Esophagus (tissue), 2 donors: Measurements from ENCODE around the gene RAMACL. TPM values are rescaled to one million over a fixed set of nuclear protein-coding genes. Genes with fewer than 3 reads are reported as not detected.
"Not testable (repeated sequence)": the region's sequence is repeated elsewhere in the genome, so short reads cannot be mapped to it uniquely, and the experiment has no call there.

ENCODE experiments used
- H3K27ac ChIP-seq, 2 donors: one replicate each; pipeline ENCODE4 v1.5.1; 2013; ENCODE audit warnings: low read depth in 2 of 2, mild to moderate bottlenecking in 2 of 2, inconsistent platforms in 1 of 2, low read length in 1 of 2, moderate library complexity in 1 of 2
- H3K27me3 ChIP-seq, 2 donors: one replicate each; pipeline ENCODE4 v1.6.1; 2013; ENCODE audit warnings: low read length in 2 of 2, control low read depth in 1 of 2, mild to moderate bottlenecking in 1 of 2; ENCODE audit not compliant: insufficient read depth in 2 of 2, control insufficient read depth in 1 of 2
- H3K36me3 ChIP-seq, 2 donors: one replicate each; pipeline ENCODE4 v1.6.1; 2013; ENCODE audit warnings: low read length in 1 of 2; ENCODE audit not compliant: control insufficient read depth in 2 of 2, insufficient read depth in 2 of 2
- H3K4me1 ChIP-seq, 2 donors: one replicate each; pipeline ENCODE4 v1.6.1; 2013; ENCODE audit warnings: low read length in 1 of 2; ENCODE audit not compliant: control insufficient read depth in 2 of 2, insufficient read depth in 2 of 2
- H3K4me3 ChIP-seq, 2 donors: one replicate each; pipeline ENCODE4 v1.5.1; 2013; ENCODE audit warnings: low read length in 2 of 2, mild to moderate bottlenecking in 2 of 2, low read depth in 1 of 2, moderate library complexity in 1 of 2
- H3K9me3 ChIP-seq, 2 donors: one replicate each; pipeline ENCODE4 v1.6.1; 2013; ENCODE audit warnings: mild to moderate bottlenecking in 2 of 2, low read depth in 1 of 2, low read length in 1 of 2, moderate library complexity in 1 of 2; ENCODE audit not compliant: control insufficient read depth in 2 of 2, insufficient read depth in 1 of 2
- WGBS, 2 donors: extraction: QIAGEN DNeasy Blood & Tissue Kit; methylation state at CpG; one replicate each; pipeline ENCODE4 v1.1.7; 2013; 5-methylcytosine and 5-hydroxymethylcytosine counted together
- polyA plus RNA-seq, 2 donors: library from polyadenylated mRNA; stranded (reverse); fragments of 200-250 nt; gene quantifications; one replicate each; pipeline ENCODE4 v1.2.3, GENCODE V29; 2013
- donor health status: healthy with polysubstance abuse.
- donor health status: Bipolar disorder and iron deficiency.

Gene RAMACL
- polyA plus RNA-seq, 2 donors, result 0.16 to 0.26 TPM

- peak overlapping the region; percentile 13 to 34 for H3K27ac ChIP-seq
- WGBS, 2 donors, result 55 to 58% methylated on average over 18 of the region's 18 CpGs
- H3K4me3 ChIP-seq, result no peak overlapping the region
- H3K36me3 ChIP-seq, result peaks cover 0 to 4% of the 10 kb centered on the region in 2 donors
- H3K4me1 ChIP-seq, result peaks cover 0 to 6% of the 10 kb centered on the region in 2 donors
- no peaks in the 10 kb centered on the region for H3K27me3 ChIP-seq
- H3K9me3 ChIP-seq, result no peaks in the 10 kb centered on the region
Measured at GRCh38 chr6:166540631-166541331, 45.7 kb downstream of the RAMACL start.

- Histone ChIP-seq H3K27me3 (no peaks in the 10 kb centered on the region), H3K9me3 (no peaks in the 10 kb centered on the region), H3K27ac (no peak overlapping the region), H3K4me1 (peaks cover 0 to 6% of the 10 kb centered on the region in 2 donors), H3K36me3 (peaks cover 0 to 7% of the 10 kb centered on the region in 2 donors), H3K4me3 (no peak overlapping the region)
- 92 to 94% methylated on average over 4 of the region's 4 CpGs for WGBS, 2 donors
Measured at GRCh38 chr6:166539543-166539942, 46.9 kb downstream of the RAMACL start.

GRCh38 chr6:166539011-166539385, 47.5 kb downstream of the RAMACL start:
- H3K4me3 ChIP-seq, H3K4me1 ChIP-seq, H3K27me3 ChIP-seq, H3K9me3 ChIP-seq, H3K27ac ChIP-seq, H3K36me3 ChIP-seq: not testable (repeated sequence)
- 95% methylated on average over 9 of the region's 9 CpGs for WGBS, 2 donors

- Histone ChIP-seq H3K27me3 (no peaks in the 10 kb centered on the region), H3K4me1 (peaks cover 0 to 6% of the 10 kb centered on the region in 2 donors), H3K27ac (no peak overlapping the region), H3K36me3 (peaks cover 0 to 7% of the 10 kb centered on the region in 2 donors), H3K4me3 (no peak overlapping the region), H3K9me3 (no peaks in the 10 kb centered on the region)
- 82 to 88% methylated on average over 17 of the region's 17 CpGs for WGBS, 2 donors
Measured at GRCh38 chr6:166538297-166539010, 48.0 kb downstream of the RAMACL start.

GRCh38 chr6:166534658-166535406, 51.6 kb downstream of the RAMACL start:
- H3K4me3 ChIP-seq, result no peak overlapping the region
- H3K4me1 ChIP-seq, result peaks cover 0 to 4% of the 10 kb centered on the region in 2 donors
- no peaks in the 10 kb centered on the region for H3K9me3 ChIP-seq
- peaks cover 0 to 18% of the 10 kb centered on the region in 2 donors for H3K36me3 ChIP-seq
- WGBS, 2 donors, result 91 to 92% methylated on average over 17 of the region's 17 CpGs
- H3K27me3 ChIP-seq, result no peaks in the 10 kb centered on the region
- no peak overlapping the region for H3K27ac ChIP-seq

- Histone ChIP-seq H3K4me1 (peaks cover 0 to 4% of the 10 kb centered on the region in 2 donors), H3K27ac (peak overlapping the region; percentile 24 to 71), H3K4me3 (no peak overlapping the region), H3K36me3 (peaks cover 0 to 18% of the 10 kb centered on the region in 2 donors), H3K27me3 (no peaks in the 10 kb centered on the region), H3K9me3 (no peaks in the 10 kb centered on the region)
- WGBS, 2 donors, result 88 to 89% methylated on average over 14 to 15 of the region's 15 CpGs
Measured at GRCh38 chr6:166533205-166533824, 53.2 kb downstream of the RAMACL start.

Other genes starting within 250 kb of the RAMACL start
- 10 to 100 TPM; 37.3 to 42.4 TPM for gene SFT2D1, start 244.1 kb downstream of the RAMACL start, polyA plus RNA-seq
- 10 to 100 TPM; 53.0 to 65.5 TPM for gene MPC1, start 203.7 kb downstream of the RAMACL start, polyA plus RNA-seq
- gene RPS6KA2, start 40.6 kb upstream of the RAMACL start, polyA plus RNA-seq, result 1 to 10 TPM; 5.7 to 8.7 TPM